SK-N-DZ (cell line): ENCODE results near the gene BSCL2.
"Not testable (repeated sequence)": the region's sequence is repeated elsewhere in the genome, so short reads cannot be mapped to it uniquely, and the experiment has no call there.

Experiments used
- DNase-seq: peaks from one replicate; pipeline ENCODE4 v3.0.0-alpha.2; 2015; ENCODE audit warnings: low spot score

BSCL2 gene

GRCh38 chr11:62719302-62719978, 12.2 kb upstream of the BSCL2 start:
- no peak for DNase-seq

DNA sequence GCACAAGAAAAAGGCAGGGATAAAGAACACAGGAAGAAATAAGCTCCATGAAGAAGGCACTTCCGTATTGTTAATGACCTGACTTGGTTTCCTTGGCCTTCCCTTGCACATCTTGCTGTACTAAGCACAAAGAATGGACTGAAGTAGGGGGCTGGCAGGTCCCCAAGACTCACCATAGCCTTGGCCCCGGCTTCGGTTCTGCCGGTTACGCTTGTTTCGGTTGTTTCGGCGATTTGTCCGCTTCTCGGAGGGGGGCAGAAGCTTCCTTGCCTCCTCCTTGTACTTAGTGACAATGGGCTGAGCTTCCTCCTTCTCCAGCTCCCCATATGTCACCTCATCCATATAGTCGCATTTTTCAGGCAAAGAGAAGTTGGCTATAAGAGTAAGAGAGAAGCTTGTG, 9.6 kb upstream of the BSCL2 start:
- no peak for DNase-seq

GRCh38 chr11:62716206-62716605, 9.0 kb upstream of the BSCL2 start:
- DNase-seq: no peak

- DNase-seq: no peak
These were observed 8.2 kb upstream of the BSCL2 start for GRCh38 chr11:62715150-62716130.

GRCh38 chr11:62713343-62713742, 6.1 kb upstream of the BSCL2 start:
- DNase-seq: no peak

DNA sequence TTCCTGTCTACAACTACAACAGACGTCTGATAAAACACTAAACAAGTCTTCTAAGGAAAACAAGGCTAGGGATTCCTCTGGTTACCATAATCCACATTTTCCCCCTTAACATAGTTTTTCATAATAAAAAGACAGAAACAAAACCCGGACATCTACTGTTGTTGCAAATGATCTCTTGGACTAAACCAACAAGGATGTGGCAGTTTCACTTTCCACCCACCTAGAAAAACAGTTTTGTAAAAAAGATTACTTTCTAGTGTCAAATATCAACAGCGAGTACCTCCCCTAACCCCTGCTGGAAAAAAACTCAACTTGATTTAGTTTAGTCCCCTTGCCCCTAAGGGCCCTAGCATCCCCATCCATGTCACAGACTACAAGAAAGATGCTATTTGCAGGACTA, 5.6 kb upstream of the BSCL2 start:
- no peak for DNase-seq

DNA sequence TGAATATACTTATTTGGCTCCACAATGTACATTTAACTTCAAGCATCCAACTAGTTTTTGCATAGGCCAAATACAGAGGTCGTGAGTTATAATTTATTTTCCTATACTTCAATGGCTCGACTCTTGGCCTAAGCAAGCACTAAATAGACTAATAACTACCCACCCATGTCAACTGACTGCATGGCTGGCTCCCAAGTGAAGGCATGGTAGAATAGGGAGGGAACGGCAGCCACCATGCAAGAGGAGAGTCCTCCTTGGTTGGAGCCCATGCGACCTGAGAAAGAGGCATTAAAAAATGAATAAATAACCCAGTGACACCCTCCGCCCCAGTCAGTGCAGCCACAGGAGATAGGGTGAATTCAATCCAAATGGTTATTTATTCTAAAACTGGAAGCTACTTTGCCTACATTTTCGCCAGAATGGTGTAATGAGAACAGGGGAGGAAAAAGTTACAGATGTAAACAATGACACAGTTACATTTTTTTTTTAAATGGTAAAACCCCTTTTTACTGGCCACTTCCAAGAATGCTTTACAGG, 5.1 kb upstream of the BSCL2 start:
- DNase-seq: no peak

DNA sequence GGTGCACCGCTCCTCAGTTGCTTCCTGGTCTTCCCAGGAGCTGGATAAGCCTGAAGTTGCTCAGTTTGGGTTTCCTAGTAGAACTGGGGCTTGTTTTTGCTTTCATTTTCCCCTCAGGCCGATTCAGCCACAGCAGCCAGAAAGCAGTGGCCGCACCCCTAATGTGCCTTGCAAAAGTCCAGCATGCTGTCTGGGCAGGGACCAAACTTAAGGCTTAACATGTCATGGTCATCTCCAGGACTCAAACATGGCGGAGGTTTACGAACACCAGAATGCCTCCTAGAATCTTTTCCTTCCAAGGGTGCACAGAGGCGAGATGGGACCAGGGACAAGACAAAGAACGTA, 2.7 kb upstream of the BSCL2 start:
- DNase-seq: no peak

GRCh38 chr11:62709247-62710000, 2.2 kb upstream of the BSCL2 start:
- peak; percentile 96 for DNase-seq

GRCh38 chr11:62708793-62709192, 1.6 kb upstream of the BSCL2 start:
- DNase-seq: peak; percentile 34

GRCh38 chr11:62708392-62708791, 1.2 kb upstream of the BSCL2 start:
- DNase-seq: peak; percentile 30

GRCh38 chr11:62706850-62707247, 375 bp downstream of the BSCL2 start:
- DNase-seq: no peak

GRCh38 chr11:62705880-62706849, 1.1 kb downstream of the BSCL2 start:
- peak; percentile 91 for DNase-seq

DNA sequence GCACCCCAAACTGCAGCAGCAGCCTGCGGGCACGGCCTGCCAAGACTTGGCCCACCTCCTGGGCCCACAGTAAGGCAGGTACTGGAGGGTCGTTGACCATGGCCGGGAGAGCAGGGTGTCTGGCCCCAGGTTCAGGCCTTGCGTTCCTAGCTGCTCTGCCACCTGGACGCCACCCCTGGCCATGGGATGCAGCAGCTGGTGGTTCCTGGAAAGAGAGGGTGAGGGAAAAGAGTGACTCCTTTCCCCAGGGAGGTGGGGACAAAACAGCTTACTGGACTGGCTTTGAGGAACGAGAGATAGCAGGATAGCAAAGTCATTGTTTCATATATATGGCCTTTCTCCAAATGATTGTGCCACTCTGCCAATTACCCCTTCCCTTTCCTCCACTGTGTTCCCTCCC, 1.8 kb downstream of the BSCL2 start:
- DNase-seq: no peak

- not testable (repeated sequence) for DNase-seq
These were observed 3.3 kb downstream of the BSCL2 start for GRCh38 chr11:62703921-62704320.

- DNase-seq: no peak
These were observed 5.0 kb downstream of the BSCL2 start for GRCh38 chr11:62702246-62702645.

- peak; percentile 82 for DNase-seq
These were observed 12.6 kb downstream of the BSCL2 start for GRCh38 chr11:62694455-62695167.

DNA sequence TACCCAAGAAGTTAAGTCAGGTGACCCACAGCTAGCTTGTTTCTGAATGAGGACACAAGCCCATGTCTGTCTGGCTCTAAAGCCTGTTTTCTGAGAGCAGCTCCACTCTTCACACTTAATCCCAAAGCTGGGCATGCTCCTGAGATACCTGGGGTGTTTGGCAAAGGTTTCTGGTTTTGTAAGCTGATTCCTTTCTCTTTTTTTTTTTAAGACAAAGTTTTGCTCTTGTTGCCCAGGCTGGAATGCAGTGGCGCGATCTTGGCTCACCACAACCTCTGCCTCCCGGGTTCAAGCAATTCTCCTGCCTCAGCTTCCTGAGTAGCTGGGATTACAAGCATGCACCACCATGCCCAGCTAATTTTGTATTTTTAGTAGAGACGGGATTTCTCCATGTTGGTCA, 13.6 kb downstream of the BSCL2 start:
- not testable (repeated sequence) for DNase-seq

- DNase-seq: no peak
These were observed 17.6 kb downstream of the BSCL2 start, which contains the start of gene LRRN4CL for GRCh38 chr11:62689421-62690183. LRRN4CL (minus strand) TSS chr11:62689530; CDS start chr11:62688508, 1,022 bp downstream.
